Stimulated activated CD4-positive, alpha-beta T cell treated with anti-CD3 and anti-CD28 coated beads, Interleukin-12 subunit alpha, Interleukin-12 subunit beta, amount 100 ng/mL, for 48 hours (primary cell): ENCODE measurements around the gene TM4SF20.

Source experiments
- DNase-seq, 3 donors: peaks; one replicate each; pipeline ENCODE4 v3.0.0-alpha.2; 2020; ENCODE audit warnings: low read depth in 2 of 3, low spot score in 1 of 3

The TM4SF20 gene

DNA sequence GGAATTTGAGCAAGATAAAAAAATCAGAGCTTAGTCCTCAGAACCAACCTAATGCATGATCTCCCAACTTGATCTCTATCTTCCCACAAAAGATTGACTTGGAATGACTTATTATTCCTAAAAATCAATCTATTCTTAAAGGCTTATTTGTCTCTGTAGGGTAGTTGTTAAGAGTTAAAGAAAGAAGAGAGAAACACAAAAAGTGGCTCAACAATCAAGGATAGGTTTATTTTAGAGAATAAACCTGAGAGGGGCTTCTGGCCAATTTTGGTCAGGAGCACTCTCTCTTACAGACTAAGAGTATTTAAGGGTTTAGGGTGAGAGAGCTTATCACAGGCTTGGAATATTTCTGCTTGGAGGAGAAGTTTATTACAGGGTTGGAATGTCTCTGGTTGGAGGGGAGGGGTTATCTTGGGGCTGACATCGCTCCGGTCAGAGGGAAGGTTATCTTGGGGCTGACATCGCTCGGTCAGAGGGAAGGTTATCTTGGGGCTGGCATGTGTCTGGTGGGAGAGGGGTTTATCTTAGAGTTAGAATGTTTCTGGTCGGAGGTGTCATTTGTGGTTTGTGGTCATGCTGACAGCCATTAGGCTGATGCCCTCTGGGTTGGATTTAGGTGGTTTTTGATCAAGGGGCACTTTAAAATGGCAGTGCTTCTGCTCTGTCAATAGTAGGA, 56.4 kb downstream of the TM4SF20 start:
- DNase-seq: no peak

DNA sequence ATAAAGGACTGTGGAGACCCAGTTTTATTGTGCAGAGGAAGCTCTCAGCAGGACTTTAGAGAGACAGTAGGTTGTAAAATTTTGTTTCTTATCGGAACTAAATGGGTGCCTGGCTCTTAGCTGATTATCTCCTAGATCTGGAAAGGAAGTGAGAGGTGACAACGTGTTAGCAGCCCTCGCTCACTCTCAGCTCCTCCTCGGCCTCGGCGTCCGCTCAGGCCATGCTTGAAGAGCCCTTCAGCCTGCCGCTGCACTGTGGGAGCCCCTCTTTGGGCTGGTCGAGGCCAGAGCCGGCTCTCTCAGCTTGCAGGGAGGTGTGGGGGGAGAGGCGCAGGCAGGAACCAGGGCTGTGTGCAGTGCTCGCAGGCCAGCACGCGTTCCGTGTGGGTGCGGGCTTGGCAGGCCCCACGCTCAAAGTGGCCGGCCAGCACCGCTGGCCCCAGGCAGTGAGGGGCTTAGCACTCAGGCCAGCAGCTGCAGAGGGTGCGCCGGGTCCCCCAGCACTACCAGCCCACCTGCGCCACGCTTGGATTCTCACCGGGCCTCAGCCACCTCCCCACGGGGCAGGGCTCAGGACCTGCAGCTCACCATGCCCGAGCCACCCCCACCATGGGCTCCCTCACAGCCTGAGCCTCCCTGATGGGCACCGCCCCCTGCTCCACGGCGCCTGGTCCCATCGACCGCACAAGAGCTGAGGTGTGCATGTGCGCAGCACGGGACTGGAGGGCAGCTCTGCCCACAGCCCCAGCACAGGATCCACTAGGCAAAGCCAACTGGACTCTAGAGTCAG, 58.6 kb downstream of the TM4SF20 start:
- DNase-seq: no peak

DNA sequence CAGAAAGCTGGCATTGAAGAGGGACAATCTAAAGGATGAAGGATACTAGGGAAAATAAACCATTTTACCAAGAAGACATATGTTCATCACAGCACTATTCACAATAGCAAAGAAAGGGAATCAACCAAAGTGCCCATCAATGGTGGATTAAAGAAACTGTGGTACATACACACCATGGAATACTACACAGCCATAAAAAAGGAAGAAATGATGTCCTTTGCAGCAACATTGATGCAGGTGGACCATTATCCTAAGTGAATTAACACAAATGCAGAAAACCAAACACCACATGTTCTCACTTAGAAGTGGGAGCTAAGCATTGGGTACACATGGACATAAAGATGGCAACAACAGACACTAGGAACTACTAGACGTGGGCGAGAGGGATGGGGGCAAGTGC, 61.3 kb downstream of the TM4SF20 start:
- no peak for DNase-seq

DNA sequence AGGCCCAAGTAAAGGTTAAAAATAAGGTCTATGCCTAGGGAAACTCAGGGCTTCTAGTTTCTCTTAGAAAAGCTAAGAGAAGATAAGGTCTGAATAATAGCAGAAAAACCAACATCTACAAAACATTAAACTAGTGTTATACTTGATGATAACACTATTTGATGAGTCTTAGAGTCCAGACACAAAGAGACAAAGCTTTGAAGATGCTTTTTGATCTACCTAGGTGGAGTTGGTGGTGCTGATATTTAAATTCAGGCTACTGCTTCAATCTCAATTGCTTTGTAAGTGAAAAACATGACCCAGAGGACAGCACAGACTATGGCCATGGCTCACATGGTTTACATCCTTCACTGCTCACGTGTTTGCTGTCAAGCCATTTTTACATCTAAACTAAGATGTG, 65.8 kb downstream of the TM4SF20 start:
- no peak for DNase-seq

DNA sequence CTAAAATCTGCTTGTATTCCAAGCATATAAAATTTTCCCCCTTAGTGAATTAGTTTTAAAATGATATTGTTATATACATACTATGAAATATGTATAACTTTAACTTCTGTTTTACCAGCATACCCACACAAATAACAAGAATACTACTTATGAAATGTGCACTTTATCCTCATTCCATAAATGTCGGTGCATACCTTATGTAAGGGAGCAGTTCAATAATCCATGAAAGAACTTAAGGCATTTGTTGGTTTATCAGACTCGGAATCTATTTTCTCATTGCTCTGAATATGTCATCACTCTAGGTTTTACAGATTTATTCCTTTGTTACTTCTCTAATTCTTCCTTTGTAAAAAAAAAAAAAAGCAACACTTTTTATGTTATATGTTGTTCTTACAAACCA, 66.5 kb downstream of the TM4SF20 start:
- DNase-seq: no peak
